GM12891 (cell line): Measurements from ENCODE around the gene U2AF2.

Experiments
- POLR2A ChIP-seq: IDR thresholded peaks from 2 replicates; pipeline ENCODE4 v1.6.1; 2011; ENCODE audit warnings: low read depth, low read length, control low read depth
- POLR2AphosphoS5 ChIP-seq: IDR thresholded peaks from 2 replicates; pipeline ENCODE4 v1.6.1; 2011; ENCODE audit warnings: low read depth, low read length, control low read depth

- TF ChIP-seq POLR2AphosphoS5, result no peak
- TF ChIP-seq POLR2A, result no peak
These were observed 31.3 kb upstream of the U2AF2 start for GRCh38 chr19:55623561-55623960.
